ENCODE measurements around the gene FCER1A. TPM values are rescaled to one million over a fixed set of nuclear protein-coding genes. Genes with fewer than 3 reads are reported as not detected.
"Not testable (repeated sequence)": the region's sequence is repeated elsewhere in the genome, so short reads cannot be mapped to it uniquely, and the experiment has no call there.

The FCER1A gene
- total RNA-seq, 2 donors from 2014 or later, result 0.71 to 0.93 TPM

DNA sequence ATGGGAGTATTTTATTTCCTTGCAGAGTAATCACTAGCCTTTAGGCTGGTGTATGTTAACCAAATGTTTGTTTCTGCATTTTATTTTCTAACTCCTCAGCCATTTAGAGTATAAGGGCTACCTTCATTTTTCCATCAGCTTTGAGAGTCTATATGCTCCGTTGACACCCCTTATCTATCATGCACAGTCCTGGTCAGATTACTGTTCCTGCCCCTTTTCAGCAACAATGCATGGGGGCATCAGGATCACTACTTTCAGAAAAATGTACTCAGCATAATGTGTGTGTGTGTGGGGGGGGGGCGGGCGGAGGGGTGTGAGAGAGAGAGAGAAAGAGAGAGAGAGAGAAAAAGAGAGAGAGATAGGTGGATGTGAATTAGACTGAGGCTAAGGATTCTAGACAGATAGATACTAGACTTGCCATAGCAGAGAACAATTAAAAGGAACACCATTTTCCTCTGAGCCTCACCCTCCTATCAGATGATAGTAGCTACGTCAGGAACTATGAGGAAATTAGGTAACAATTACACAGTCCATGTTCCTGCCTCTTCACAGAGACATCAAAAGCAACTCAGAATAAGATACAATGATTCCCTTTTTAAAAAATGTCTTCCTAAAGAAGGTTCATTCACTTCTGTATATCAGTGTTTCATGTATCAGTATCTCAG, 40.8 kb downstream of the FCER1A start:
- DNase-seq (ENCODE audit: low spot score), result no peak
- intact Hi-C loops (cut with DNase I), result no loop called here

DNA sequence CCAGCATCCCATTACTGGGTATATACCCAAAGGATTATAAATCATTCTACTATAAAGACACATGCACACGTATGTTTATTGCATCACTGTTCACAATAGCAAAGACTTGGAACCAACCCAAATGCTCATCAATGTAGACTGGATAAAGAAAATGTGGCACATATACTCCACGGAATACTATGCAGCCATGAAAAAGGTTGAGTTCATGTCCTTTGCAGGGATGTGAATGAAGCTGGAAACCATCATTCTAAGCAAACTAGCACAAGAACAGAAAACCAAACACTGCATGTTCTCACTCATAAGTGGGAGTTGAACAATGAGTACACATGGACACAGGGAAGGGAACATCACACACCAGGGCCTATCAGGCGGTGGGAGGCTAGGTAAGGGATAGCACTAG, 47.2 kb downstream of the FCER1A start:
- intact Hi-C loops (cut with DNase I); DNase-seq (ENCODE audit: low spot score): not testable (repeated sequence)

DNA sequence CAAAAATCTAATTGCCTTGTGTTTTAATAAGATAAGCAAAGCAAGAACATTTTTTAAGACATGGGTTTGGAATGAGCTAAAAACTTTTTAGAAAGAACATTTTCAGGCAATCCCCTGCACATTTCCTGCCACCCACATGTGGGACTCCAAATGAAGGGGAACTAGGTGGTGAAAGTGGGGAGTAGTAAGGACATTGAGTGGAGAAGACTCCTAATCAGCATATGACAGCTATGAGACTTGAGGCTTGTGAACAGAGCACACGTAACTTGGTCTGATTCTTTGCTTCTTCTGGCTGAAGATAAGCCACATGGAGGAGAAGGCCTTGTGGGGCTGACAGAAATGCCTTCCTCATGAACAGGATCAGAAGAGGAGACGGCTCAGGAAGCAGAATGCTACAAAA, 50.3 kb downstream of the FCER1A start:
- intact Hi-C loops (cut with DNase I), result no loop called here

More for the DNA sequence above, 50.3 kb downstream of the FCER1A start:
- DNase-seq (ENCODE audit: low spot score), result no peak

Other genes with a start within 250 kb of the FCER1A start
- 1 to 10 TPM; 1.4 to 1.5 TPM for gene AIM2, start 225.6 kb upstream of the FCER1A start, total RNA-seq
- 10 to 100 TPM in 1 of 2 donors, 1 to 10 TPM in 1; 6.8 to 45.0 TPM for gene CADM3, start 130.7 kb upstream of the FCER1A start, total RNA-seq
- gene ACKR1, start 97.5 kb upstream of the FCER1A start, total RNA-seq, result 100 to 1,000 TPM; 110 TPM
- not detected for gene OR10J4, start 129.9 kb downstream of the FCER1A start, total RNA-seq
- gene OR10J1, start 137.4 kb downstream of the FCER1A start, total RNA-seq, result not detected
- gene OR10J5, start 233.7 kb downstream of the FCER1A start, total RNA-seq, result not detected

Measured in posterior vena cava (tissue), 2 donors.